ENCODE results near the gene RAB26.

DNA sequence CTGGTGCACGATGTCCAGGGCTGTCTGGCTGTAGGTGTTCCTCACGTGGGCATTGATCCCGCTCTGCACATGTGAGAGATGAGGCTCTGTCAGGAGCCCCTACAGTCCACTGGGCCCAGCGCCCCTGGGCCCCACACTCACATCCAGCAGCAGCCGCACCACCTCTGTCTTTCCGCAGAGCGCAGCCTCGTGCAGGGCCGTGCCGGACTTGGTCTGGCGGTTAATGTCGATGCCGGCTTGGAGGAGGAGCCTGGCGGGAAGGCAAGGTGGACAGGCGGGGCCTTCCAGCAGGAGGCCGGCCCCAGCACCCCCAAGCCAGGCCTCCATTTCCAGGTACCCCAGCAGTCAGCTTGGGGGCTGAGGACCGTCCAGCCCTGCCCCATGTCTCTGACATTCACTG is 38.8 kb downstream of the RAB26 start:
- no peak for TF ChIP-seq OSR1 (CRISPR knock-in tag; IDR thresholded peaks at IDR 0.05)
- TF ChIP-seq ZFP3 (CRISPR knock-in tag; IDR thresholded peaks at IDR 0.05): no peak
- no peak for TF ChIP-seq ARNTL (CRISPR knock-in tag; IDR thresholded peaks at IDR 0.05; ENCODE audit: borderline replicate concordance, low read depth)
- no peak for TF ChIP-seq ISL1 (CRISPR knock-in tag; IDR thresholded peaks at IDR 0.05)
- TF ChIP-seq, protein P1, sequence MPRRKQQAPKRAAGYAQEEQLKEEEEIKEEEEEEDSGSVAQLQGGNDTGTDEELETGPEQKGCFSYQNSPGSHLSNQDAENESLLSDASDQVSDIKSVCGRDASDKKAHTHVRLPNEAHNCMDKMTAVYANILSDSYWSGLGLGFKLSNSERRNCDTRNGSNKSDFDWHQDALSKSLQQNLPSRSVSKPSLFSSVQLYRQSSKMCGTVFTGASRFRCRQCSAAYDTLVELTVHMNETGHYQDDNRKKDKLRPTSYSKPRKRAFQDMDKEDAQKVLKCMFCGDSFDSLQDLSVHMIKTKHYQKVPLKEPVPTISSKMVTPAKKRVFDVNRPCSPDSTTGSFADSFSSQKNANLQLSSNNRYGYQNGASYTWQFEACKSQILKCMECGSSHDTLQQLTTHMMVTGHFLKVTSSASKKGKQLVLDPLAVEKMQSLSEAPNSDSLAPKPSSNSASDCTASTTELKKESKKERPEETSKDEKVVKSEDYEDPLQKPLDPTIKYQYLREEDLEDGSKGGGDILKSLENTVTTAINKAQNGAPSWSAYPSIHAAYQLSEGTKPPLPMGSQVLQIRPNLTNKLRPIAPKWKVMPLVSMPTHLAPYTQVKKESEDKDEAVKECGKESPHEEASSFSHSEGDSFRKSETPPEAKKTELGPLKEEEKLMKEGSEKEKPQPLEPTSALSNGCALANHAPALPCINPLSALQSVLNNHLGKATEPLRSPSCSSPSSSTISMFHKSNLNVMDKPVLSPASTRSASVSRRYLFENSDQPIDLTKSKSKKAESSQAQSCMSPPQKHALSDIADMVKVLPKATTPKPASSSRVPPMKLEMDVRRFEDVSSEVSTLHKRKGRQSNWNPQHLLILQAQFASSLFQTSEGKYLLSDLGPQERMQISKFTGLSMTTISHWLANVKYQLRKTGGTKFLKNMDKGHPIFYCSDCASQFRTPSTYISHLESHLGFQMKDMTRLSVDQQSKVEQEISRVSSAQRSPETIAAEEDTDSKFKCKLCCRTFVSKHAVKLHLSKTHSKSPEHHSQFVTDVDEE (CRISPR knock-in tag; IDR thresholded peaks at IDR 0.05): no peak
- TF ChIP-seq ZFP30 (CRISPR knock-in tag; IDR thresholded peaks at IDR 0.05): no peak
- no peak for TF ChIP-seq CREB5 (CRISPR knock-in tag; IDR thresholded peaks at IDR 0.05; ENCODE audit: low read depth)
- no peak for TF ChIP-seq SNAI2 (CRISPR knock-in tag; IDR thresholded peaks at IDR 0.05)
- no peak for TF ChIP-seq RARB (CRISPR knock-in tag; IDR thresholded peaks at IDR 0.05)

All from SK-N-SH treated with all-trans-retinoic acid at 6 μM for 48 hours (cell line).